Dermis microvascular lymphatic vessel endothelial cell (primary cell): ENCODE results near the gene SMG5. TPM values are rescaled to one million over a fixed set of nuclear protein-coding genes. Genes with fewer than 3 reads are reported as not detected.
"Not testable (repeated sequence)": the region's sequence is repeated elsewhere in the genome, so short reads cannot be mapped to it uniquely, and the experiment has no call there.

Source experiments
- DNase-seq, 2 donors: peaks; one replicate each; pipeline versions ENCODE4 v3.0.0 to v3.0.0-alpha.2; 2010; ENCODE audit warnings: low read depth in 2 of 2
- total RNA-seq: library from RNA; depleted of rRNA; stranded (reverse); fragments of >200 nt; gene quantifications from 2 replicates; pipeline ENCODE4 v1.2.1, GENCODE V29; 2014

The SMG5 gene
- total RNA-seq = 36.6 and 58.9 TPM in 2 replicates

GRCh38 chr1:156282479-156283222 lies at the start of gene SMG5:
Gene SMG5, minus strand, starts transcription at chr1:156282825. Its CDS starts 145 bp downstream, at chr1:156282680.
- DNase-seq = peak; percentile 99

- DNase-seq = not testable (repeated sequence)
These were observed 40.6 kb upstream of the SMG5 start for GRCh38 chr1:156323179-156323578.

GRCh38 chr1:156320560-156320959 lies 37.9 kb upstream of the SMG5 start:
- peak in 1 of 2 donors; percentile 23 for DNase-seq

DNA sequence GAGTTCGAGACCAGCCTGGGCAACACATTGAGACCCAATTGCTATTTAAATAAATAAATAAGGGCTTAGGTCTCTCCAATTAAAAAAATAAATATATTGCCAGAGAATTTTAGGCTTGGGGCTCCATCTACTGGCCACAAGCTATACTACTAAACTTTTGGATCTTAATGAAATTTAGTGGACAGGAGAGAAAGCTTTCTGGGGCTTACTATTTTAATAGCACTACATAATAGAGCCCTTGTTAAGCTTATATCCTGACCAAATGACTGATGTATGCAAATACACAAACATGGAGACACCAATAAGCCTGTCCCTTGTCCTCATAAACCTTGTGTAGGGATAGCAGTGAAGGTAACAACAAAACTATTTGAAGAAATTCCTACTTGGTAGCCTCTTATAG lies 37.0 kb upstream of the SMG5 start:
- peak in 1 of 2 donors; percentile 37 for DNase-seq

DNA sequence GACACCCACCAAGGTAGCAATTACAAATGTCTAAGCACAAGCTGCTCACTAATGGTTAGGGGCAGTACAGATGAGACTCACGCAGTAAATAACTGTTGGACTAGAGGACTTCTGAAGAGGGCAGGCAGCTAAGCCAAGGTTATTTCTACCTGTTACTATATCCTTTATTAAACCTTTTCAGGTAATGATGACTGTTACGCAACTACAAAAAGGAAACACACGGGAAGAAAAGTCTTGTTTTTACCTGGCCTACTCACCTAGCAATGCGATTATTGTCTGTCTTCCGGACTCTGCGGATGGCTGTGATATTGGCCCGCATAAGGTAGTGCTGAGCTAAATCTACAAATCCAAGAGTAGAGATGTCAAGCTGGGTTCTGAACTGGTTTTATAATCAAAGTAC lies 34.3 kb upstream of the SMG5 start:
- no peak for DNase-seq

DNA sequence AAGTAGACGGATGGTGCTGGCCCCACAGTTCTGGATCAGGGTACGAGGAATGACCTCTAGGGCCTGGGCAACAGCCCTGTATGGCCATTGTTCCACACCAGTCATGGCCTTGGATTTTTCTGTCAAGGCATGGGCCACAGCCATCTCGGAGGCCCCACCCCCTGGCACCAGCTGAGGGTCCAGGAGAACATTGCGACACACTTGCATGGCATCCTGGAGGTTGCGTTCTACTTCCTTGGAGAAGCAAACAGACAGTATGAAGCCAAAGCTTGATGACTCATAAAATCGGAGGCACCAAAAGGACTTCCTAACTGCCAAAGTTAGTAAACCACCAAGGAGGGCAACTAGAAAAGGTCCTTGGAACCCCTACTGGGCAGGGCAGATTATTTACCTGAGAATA lies 28.3 kb upstream of the SMG5 start:
- no peak for DNase-seq

GRCh38 chr1:156308078-156308477 lies 25.5 kb upstream of the SMG5 start:
- DNase-seq = peak in 1 of 2 donors; percentile 26

DNA sequence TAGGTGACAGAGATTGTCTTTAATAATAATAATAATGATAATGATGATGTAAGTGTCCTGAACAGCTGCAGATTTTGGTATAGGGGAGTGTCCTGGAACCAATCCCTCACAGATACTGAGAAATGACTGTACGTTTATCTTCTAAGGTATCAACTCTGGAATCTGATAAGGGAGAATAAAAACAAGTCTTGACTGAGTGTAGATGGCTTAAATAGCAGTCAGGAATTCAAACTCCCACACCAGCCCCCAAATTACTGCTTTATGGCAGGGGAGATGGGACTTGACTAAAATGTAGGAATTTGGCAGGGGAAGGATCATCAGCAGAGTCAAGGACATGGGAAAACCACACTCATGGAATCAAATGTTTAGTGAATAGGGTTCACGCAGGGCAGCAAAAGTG lies 22.6 kb upstream of the SMG5 start:
- no peak for DNase-seq

- no peak for DNase-seq
These were observed 20.6 kb upstream of the SMG5 start for GRCh38 chr1:156303241-156303640.

- DNase-seq = no peak
These were observed 16.3 kb upstream of the SMG5 start, which contains the start of gene VHLL for GRCh38 chr1:156298852-156299357. Gene VHLL, minus strand, starts transcription at chr1:156299307. Its CDS starts 118 bp downstream, at chr1:156299189.

DNA sequence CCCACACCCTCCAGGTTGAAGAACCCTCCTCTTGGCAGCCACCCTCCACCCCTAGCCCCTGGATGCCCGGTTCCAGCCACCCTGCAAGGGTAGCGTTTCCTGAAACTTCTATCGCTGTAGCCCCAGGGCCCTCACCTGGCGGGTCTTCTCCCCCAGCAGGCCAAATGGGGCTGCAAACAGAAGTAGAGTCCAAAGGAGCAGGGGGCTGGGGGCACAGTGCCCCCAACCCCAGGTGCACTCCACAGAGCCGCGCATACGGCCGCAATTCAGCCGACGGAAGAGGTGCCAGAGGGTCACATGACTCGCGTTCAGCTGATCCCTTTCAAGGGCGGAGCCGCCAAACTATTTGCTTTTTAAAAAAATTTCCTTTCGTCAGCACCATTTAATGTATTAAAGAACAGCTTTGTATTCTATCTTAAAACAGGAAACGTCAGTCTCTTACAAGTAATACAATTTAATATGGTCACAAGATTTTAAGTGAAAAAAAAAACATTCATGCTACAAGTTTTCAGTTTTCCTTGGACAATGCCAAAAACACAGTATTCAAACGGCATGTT lies 12.8 kb upstream of the SMG5 start, which contains the start of gene GLMP:
GLMP (minus strand) TSS at position 289 of the 557 bp plus-strand sequence; CDS start at position 255, 34 bp downstream.
- DNase-seq = peak; percentile 62 to 75

DNA sequence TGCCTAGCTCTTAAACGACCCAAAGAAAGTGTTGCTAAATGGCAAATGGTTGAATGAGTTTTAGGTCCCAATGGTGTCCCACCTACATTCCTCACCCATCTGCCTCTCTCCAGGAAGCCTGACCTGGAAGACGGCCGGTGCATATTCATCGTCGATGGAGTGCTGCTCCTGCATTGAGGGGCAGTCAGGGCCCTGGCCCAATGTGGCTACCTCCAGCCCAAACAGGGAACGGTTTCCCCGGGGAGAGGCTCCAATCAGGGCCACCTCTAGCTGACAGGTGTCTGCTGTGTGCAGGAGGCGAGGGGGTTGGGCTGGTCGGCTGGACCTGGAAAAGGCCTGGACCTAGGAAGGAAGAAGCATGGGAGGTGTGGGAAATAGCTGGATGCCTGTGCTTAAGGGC lies 11.3 kb upstream of the SMG5 start:
- no peak for DNase-seq

DNA sequence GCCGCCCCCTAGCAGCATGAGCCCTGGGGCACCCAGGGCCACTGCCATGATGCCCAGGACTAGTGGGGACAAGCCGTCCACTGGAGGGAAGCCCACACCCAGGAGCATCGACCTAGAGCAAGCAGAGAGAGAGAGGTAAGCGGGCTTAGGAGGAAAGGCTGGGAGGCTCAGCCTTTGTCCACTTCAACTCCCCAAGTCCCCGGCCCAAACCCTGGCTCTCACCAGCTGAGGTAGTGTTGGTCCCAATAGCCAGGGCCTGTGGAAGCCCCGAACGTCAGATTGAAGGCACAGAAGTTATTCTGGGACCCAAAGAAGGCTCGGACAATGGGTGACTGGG lies 10.4 kb upstream of the SMG5 start:
- DNase-seq = no peak

- peak; percentile 36 to 78 for DNase-seq
These were observed 8.8 kb upstream of the SMG5 start for GRCh38 chr1:156291226-156292061.

DNA sequence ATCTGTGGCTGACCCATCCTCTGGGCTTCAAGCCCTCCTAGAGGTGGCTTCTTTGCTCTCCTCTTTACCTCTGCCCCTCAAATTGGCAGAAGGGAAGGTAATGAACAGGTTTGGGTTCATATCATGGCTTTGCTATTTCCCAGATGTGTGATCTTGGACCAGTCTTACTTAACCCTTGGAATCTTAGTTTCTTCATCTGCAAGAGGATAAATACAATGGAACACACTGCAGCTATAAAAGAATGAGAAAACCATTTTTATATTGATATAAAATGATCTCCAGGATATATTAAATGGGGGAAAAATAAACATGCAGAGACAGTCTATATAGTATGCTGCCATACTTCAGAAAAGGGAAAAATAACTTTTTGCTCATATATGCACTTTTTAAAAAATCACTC lies 7.2 kb upstream of the SMG5 start:
- no peak for DNase-seq

DNA sequence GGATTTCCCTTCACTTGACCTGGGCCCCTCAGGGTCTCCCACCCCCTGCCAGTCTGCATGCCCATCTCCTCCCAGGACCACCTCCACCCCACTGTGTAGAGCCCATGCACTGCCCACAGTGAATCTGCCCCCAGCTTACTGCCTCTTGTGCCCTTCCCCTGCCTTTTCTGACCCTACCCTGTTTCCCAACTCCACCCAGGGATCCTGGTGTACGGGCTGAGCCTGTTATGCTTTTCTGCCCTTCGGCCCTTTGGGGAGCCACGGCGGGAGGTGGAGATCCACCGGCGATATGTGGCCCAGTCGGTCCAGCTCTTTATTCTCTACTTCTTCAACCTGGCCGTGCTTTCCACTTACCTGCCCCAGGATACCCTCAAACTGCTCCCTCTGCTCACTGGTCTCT lies 3.4 kb upstream of the SMG5 start:
- DNase-seq = no peak

GRCh38 chr1:156285437-156285836 lies 2.8 kb upstream of the SMG5 start:
- no peak for DNase-seq

- no peak for DNase-seq
These were observed 2.1 kb upstream of the SMG5 start for GRCh38 chr1:156284757-156285156.

- no peak for DNase-seq
These were observed 1.5 kb upstream of the SMG5 start, which contains the start of gene TMEM79 for GRCh38 chr1:156284112-156284511. Gene TMEM79, plus strand, starts transcription at chr1:156284325. Its CDS starts 902 bp downstream, at chr1:156285227.

DNA sequence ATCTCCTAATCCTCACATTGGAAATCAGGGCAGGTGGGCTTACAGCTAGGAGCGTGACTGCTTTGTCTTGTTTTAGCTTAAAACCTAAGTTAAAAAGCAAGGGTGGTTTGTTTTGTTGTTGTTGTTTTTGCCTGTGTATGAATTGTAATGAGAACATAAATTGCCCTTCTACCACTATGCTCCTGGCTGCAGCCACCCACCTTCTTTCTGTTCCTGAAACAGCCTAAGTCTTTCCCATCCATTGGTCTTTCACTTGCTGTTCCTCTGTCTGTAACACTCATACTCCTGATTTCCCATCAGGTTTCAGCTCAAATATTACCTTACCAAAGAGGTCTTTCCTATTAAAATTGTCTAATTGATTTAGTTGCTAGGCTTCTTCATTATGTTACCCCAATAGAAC lies 896 bp upstream of the SMG5 start:
- no peak for DNase-seq

- peak in 1 of 2 donors; percentile 45 for DNase-seq
These were observed 739 bp downstream of the SMG5 start for GRCh38 chr1:156281693-156282478.
